PC-3 (cell line): ENCODE measurements around the gene REEP6. TPM values are rescaled to one million over a fixed set of nuclear protein-coding genes. Genes with fewer than 3 reads are reported as not detected.
"Not testable (repeated sequence)": the region's sequence is repeated elsewhere in the genome, so short reads cannot be mapped to it uniquely, and the experiment has no call there.

Experiments used
- ATAC-seq: fragments of 200-7000 bp; cut with Tn5 transposase; 2 replicates; pipeline ENCODE4 v1.9.1; 2020; ENCODE audit warnings: mild to moderate bottlenecking, moderate library complexity
- BruUV-seq: library from RNA; stranded (reverse); fragments of 400-500 nt; replicated peaks from 2 replicates; lab custom pipeline; 2021; lab: Mats Ljungman, UMichigan
- CTCF ChIA-PET: fragments of 300-600 bp; sonication (Branson Sonifier 250); formaldehyde crosslinking; loops from one replicate; lab custom pipeline; 2022; ENCODE audit warnings: antibody characterized with exemption; lab: Charles Lee
- POLR2A ChIA-PET: fragments of 300-600 bp; sonication (Branson Sonifier 250); formaldehyde crosslinking; loops from one replicate; lab custom pipeline; 2022; ENCODE audit warnings: antibody characterized with exemption; ENCODE audit not compliant: unreplicated experiment; lab: Charles Lee
- DNase-seq: peaks from one replicate; pipeline ENCODE4 v3.0.0-alpha.2; 2015
- H2AFZ ChIP-seq: fragments of 300-600 bp; sonication (generic); 2 replicates; pipeline ENCODE4 v1.6.0; 2016; ENCODE audit warnings: antibody characterized with exemption, low read length
- H3F3A ChIP-seq: fragments of 300-600 bp; sonication (generic); one replicate; pipeline ENCODE4 v1.6.0; 2017; ENCODE audit warnings: antibody characterized with exemption, low read length, control low read depth, mild to moderate bottlenecking; ENCODE audit not compliant: unreplicated experiment
- H3K27ac ChIP-seq: fragments of 300-600 bp; sonication (generic); 2 replicates; pipeline ENCODE4 v1.5.1; 2016; ENCODE audit warnings: mild to moderate bottlenecking, low read length
- H3K27me3 ChIP-seq: fragments of 300-600 bp; sonication (generic); 2 replicates; pipeline ENCODE4 v1.6.1; 2016; ENCODE audit warnings: low read length, mixed read lengths
- H3K36me3 ChIP-seq: fragments of 300-600 bp; sonication (generic); 2 replicates; pipeline ENCODE4 v1.6.1; 2016; ENCODE audit warnings: low read depth, mixed run types, low read length, mixed read lengths
- H3K4me1 ChIP-seq: fragments of 300-600 bp; sonication (generic); 2 replicates; pipeline ENCODE4 v1.5.1; 2016; ENCODE audit warnings: low read length; ENCODE audit not compliant: insufficient read depth
- H3K4me2 ChIP-seq: fragments of 300-600 bp; sonication (generic); 2 replicates; pipeline ENCODE4 v1.6.0; 2016; ENCODE audit warnings: low read length
- H3K4me3 ChIP-seq: fragments of 300-600 bp; sonication (generic); 2 replicates; pipeline ENCODE4 v1.5.1; 2016; ENCODE audit warnings: mild to moderate bottlenecking, low read length, mixed read lengths
- H3K79me2 ChIP-seq: fragments of 300-600 bp; sonication (generic); 2 replicates; pipeline ENCODE4 v1.6.1; 2017; ENCODE audit warnings: low read length, mixed read lengths
- H3K9ac ChIP-seq: fragments of 300-600 bp; sonication (generic); 2 replicates; pipeline ENCODE4 v1.6.0; 2016; ENCODE audit warnings: mild to moderate bottlenecking, low read length
- H3K9me2 ChIP-seq: fragments of 300-600 bp; sonication (generic); replicated peaks from 2 replicates; pipeline ENCODE4 v1.6.1; 2016; ENCODE audit warnings: mixed run types, low read length, mixed read lengths
- H3K9me3 ChIP-seq: fragments of 300-600 bp; sonication (generic); 2 replicates; pipeline ENCODE4 v1.6.1; 2016; ENCODE audit warnings: low read length, mixed read lengths
- H4K20me1 ChIP-seq: fragments of 300-600 bp; sonication (generic); 2 replicates; pipeline ENCODE4 v1.6.1; 2016; ENCODE audit warnings: low read length, mixed read lengths
- EZH2 ChIP-seq: fragments of 300-600 bp; sonication (generic); IDR thresholded peaks from one replicate; pipeline ENCODE4 v1.6.1; 2017; ENCODE audit warnings: antibody characterized with exemption, mild to moderate bottlenecking, low read length; ENCODE audit not compliant: unreplicated experiment
- EZH2phosphoT487 ChIP-seq: fragments of 300-600 bp; sonication (generic); IDR thresholded peaks from 2 replicates; pipeline ENCODE4 v1.6.1; 2018; ENCODE audit warnings: mild to moderate bottlenecking, antibody characterized with exemption, low read length, borderline replicate concordance
- intact Hi-C: fragments of 100-400 bp; cut with micrococcal nuclease; formaldehyde crosslinking; loops from 2 replicates; pipeline ENCODE4 v1.9.0; 2023
- total RNA-seq: library from RNA; depleted of rRNA; stranded (reverse); fragments of >200 nt; gene quantifications from 2 replicates; pipeline ENCODE4 v1.2.3, GENCODE V29; 2014
- TF ChIP-seq, protein P1 (sequence below): fragments of 300-600 bp; sonication (generic); conservative IDR thresholded peaks from 2 replicates; pipeline ENCODE4 v1.5.1; 2017; ENCODE audit warnings: antibody characterized with exemption, low read depth, mild to moderate bottlenecking, low read length

The REEP6 gene
- total RNA-seq, 1 experiment from 2014 or later: 27.2 TPM

GRCh38 chr19:1496714-1497577, 6.0 kb downstream of the REEP6 start:
- intact Hi-C loops: no loop called here
- no peak overlapping the region for H3K27ac ChIP-seq
- H3K4me3 ChIP-seq: no peak overlapping the region
- CTCF ChIA-PET: no interaction called here
- no peak overlapping the region for H2AFZ ChIP-seq
- no peaks in the 10 kb centered on the region for H3K27me3 ChIP-seq
- BruUV-seq: no TSS peak
- POLR2A ChIA-PET: no interaction called here
- no peak for DNase-seq
- H3K9ac ChIP-seq: no peak overlapping the region
- no peaks in the 10 kb centered on the region for H3F3A ChIP-seq
- peak overlapping the region; percentile 22; the same call in 1 of the 2 replicates for H3K4me2 ChIP-seq
- TF ChIP-seq, protein P1, sequence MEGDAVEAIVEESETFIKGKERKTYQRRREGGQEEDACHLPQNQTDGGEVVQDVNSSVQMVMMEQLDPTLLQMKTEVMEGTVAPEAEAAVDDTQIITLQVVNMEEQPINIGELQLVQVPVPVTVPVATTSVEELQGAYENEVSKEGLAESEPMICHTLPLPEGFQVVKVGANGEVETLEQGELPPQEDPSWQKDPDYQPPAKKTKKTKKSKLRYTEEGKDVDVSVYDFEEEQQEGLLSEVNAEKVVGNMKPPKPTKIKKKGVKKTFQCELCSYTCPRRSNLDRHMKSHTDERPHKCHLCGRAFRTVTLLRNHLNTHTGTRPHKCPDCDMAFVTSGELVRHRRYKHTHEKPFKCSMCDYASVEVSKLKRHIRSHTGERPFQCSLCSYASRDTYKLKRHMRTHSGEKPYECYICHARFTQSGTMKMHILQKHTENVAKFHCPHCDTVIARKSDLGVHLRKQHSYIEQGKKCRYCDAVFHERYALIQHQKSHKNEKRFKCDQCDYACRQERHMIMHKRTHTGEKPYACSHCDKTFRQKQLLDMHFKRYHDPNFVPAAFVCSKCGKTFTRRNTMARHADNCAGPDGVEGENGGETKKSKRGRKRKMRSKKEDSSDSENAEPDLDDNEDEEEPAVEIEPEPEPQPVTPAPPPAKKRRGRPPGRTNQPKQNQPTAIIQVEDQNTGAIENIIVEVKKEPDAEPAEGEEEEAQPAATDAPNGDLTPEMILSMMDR: no peak
- TF ChIP-seq EZH2: no peak
- no peak for TF ChIP-seq EZH2phosphoT487
- no peaks in the 10 kb centered on the region for H3K9me2 ChIP-seq
- H4K20me1 ChIP-seq: no peaks in the 10 kb centered on the region
- H3K79me2 ChIP-seq: 0 out of 2 replicates have a peak, but pooled peaks cover under 1% of the 10 kb centered on the region
- no peak for ATAC-seq
- H3K4me1 ChIP-seq: peaks cover 9% of the 10 kb centered on the region
- H3K9me3 ChIP-seq: no peaks in the 10 kb centered on the region
- H3K36me3 ChIP-seq: no peaks in the 10 kb centered on the region

DNA sequence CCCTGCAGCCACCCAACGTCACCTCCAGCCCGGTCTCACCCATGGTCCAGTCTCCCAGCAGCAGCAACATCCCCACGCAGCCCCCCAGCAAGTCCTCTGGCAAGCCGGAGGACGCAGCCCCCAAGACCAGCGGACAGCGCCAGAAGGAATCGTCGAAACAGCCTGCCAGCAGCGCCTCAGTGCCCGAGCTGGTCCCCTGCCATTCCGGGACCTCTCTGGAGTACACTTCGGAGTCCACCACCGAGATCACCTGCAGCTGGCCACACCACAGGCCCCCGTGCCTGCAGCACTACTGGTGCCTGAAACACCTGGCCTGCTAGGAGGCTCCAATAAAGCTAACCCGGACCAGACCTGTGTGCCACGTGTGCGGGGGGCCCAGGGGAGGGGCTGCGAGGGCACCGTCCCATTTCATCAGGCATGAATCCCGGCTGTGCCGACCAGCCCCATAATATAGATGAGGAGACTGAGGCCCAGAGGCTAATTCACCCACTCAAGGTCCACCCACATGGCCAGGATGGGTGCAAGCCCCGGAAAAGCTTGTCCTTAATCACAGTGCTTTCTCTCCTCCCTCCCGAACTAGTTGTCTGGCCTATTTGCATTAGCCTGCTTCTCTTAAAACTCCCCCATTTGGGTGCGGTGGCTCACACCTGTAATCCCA, 6.7 kb downstream of the REEP6 start:
- DNase-seq: no peak
- Histone ChIP-seq H3K4me2 (no peak overlapping the region), H3K27me3 (no peaks in the 10 kb centered on the region), H4K20me1 (no peaks in the 10 kb centered on the region), H3K79me2 (no peaks in the 10 kb centered on the region), H3K36me3 (no peaks in the 10 kb centered on the region), H3K27ac (no peak overlapping the region), H3K4me1 (peaks cover 2% of the 10 kb centered on the region), H3K4me3 (no peak overlapping the region), H3K9ac (no peak overlapping the region), H3K9me3 (no peaks in the 10 kb centered on the region), H3K9me2 (no peaks in the 10 kb centered on the region), H3F3A (no peaks in the 10 kb centered on the region), H2AFZ (no peak overlapping the region)
- ChIA-PET POLR2A (no interaction called here), CTCF (no interaction called here)
- no TSS peak for BruUV-seq
- intact Hi-C loops: no loop called here
- TF ChIP-seq, protein P1: no peak
- TF ChIP-seq EZH2phosphoT487 (no peak), EZH2 (no peak)
- no peak for ATAC-seq

GRCh38 chr19:1499231-1499630, 8.2 kb downstream of the REEP6 start:
- H2AFZ ChIP-seq, H3K36me3 ChIP-seq, BruUV-seq, H4K20me1 ChIP-seq, H3K27me3 ChIP-seq, H3K4me3 ChIP-seq, H3K4me1 ChIP-seq, H3K9ac ChIP-seq, H3K79me2 ChIP-seq, H3F3A ChIP-seq, H3K9me2 ChIP-seq, H3K27ac ChIP-seq, ATAC-seq, intact Hi-C loops, CTCF ChIA-PET, DNase-seq, H3K4me2 ChIP-seq, H3K9me3 ChIP-seq, POLR2A ChIA-PET: not testable (repeated sequence)
